ENCODE results near the gene GIT2. TPM values are rescaled to one million over a fixed set of nuclear protein-coding genes. Genes with fewer than 3 reads are reported as not detected.

Gene GIT2
- total and polyA plus RNA-seq, 7 donors: 10.8 to 29.7 (median 20.3) TPM

GRCh38 chr12:109994401-109995175 is 1.6 kb downstream of the GIT2 start:
- WGBS, 3 donors: 22 to 32% (median 29%) methylated on average over 6 of the region's 6 CpGs
- no peak for TF ChIP-seq CTCF (IDR thresholded peaks at IDR 0.05)
- Histone ChIP-seq H3K4me1 (peaks cover 33% of the 10 kb centered on the region), H3K4me3 (peak overlapping the region; percentile 95), H3K27me3 (ENCODE audit: insufficient read depth in 3 of 3, low read length in 2 of 3) (no peaks in the 10 kb centered on the region), H3K36me3 (ENCODE audit: insufficient read depth in 1 of 2, low read depth in 1 of 2) (peaks cover 0 to 24% of the 10 kb centered on the region in 2 donors), H3K9me3 (no peaks in the 10 kb centered on the region), H3K27ac (peak overlapping the region; percentile 87)
- intact Hi-C loops (cut with DNase I): loop anchor here in 1 of 2 donors (5.0 kb wide), 1 partner anchor 42 kb away; no protein-coding TSS in a partner anchor
- no peak for DNase-seq
- no peak for ATAC-seq

DNA sequence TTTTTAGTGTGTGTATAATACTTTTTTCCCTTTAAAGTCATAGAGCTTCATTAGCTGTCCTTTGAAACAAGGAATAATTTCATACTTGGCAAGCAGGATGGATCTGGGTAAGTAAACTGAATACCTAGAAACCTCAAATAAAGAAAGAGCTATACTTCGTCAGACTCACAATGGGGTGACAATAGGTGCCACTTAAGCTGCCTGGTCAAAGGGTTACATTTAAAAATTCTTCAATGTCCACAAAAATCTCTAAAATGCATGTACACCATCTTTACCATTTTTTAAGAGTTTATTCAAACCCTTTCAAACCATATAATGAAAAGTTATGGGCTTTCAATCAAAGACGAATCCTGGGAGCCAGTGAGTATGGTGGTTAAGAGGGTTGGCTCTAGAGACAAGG is 3.1 kb downstream of the GIT2 start:
- DNase-seq (no peak), ATAC-seq (no peak)
- Histone ChIP-seq H3K4me1 (peaks cover 28% of the 10 kb centered on the region), H3K4me3 (no peak overlapping the region), H3K27ac (no peak overlapping the region), H3K9me3 (no peaks in the 10 kb centered on the region), H3K27me3 (ENCODE audit: insufficient read depth in 3 of 3, low read length in 2 of 3) (no peaks in the 10 kb centered on the region), H3K36me3 (ENCODE audit: insufficient read depth in 1 of 2, low read depth in 1 of 2) (peaks cover 0 to 39% of the 10 kb centered on the region in 2 donors)
- WGBS, 3 donors: 81 to 93% (median 86%) methylated on average over 2 of the region's 2 CpGs
- TF ChIP-seq CTCF (IDR thresholded peaks at IDR 0.05): no peak
- intact Hi-C loops (cut with DNase I): no loop called here

GRCh38 chr12:109991586-109991985 is 4.6 kb downstream of the GIT2 start:
- H3K27me3 ChIP-seq (ENCODE audit: insufficient read depth in 3 of 3, low read length in 2 of 3): no peaks in the 10 kb centered on the region
- no peak for TF ChIP-seq CTCF (IDR thresholded peaks at IDR 0.05)
- peaks cover 0 to 54% of the 10 kb centered on the region in 2 donors for H3K36me3 ChIP-seq (ENCODE audit: insufficient read depth in 1 of 2, low read depth in 1 of 2)
- 88 to 95% (median 89%) methylated on average over 5 of the region's 5 CpGs for WGBS, 3 donors
- DNase-seq (no peak), ATAC-seq (no peak)
- H3K4me1 ChIP-seq: peaks cover 28% of the 10 kb centered on the region
- no peak overlapping the region for H3K27ac ChIP-seq
- intact Hi-C loops (cut with DNase I): no loop called here
- no peaks in the 10 kb centered on the region for H3K9me3 ChIP-seq
- H3K4me3 ChIP-seq: no peak overlapping the region

DNA sequence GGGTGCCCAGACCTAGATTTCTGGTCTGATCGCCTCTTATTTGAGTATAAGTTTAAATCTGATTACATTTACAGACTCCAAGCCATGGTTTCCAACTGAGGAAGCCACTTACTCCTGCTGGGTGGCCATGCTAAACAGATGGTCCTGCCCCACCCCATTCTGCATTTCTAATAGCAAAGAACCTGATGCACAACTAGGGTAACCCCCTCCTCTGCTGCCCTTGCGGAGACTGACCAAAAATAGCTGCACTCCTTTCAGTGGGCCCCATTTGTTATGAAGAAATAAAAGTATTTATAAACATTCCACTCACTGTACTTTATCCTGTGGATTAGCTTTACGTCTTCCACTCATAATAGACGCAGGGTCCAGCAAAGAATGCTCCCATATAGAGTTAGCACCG is 6.8 kb downstream of the GIT2 start:
- ATAC-seq (no peak), DNase-seq (no peak)
- H3K4me3 ChIP-seq: no peak overlapping the region
- H3K36me3 ChIP-seq (ENCODE audit: insufficient read depth in 1 of 2, low read depth in 1 of 2): peaks cover 0 to 75% of the 10 kb centered on the region in 2 donors
- TF ChIP-seq CTCF (IDR thresholded peaks at IDR 0.05): no peak
- H3K4me1 ChIP-seq: peaks cover 17% of the 10 kb centered on the region
- no peaks in the 10 kb centered on the region for H3K9me3 ChIP-seq
- 76 to 85% (median 77%) methylated on average over 5 of the region's 5 CpGs for WGBS, 3 donors
- intact Hi-C loops (cut with DNase I): no loop called here
- H3K27me3 ChIP-seq (ENCODE audit: insufficient read depth in 3 of 3, low read length in 2 of 3): no peaks in the 10 kb centered on the region
- H3K27ac ChIP-seq: peak overlapping the region; percentile 34
